Esophagus squamous epithelium (tissue), 5 donors: ENCODE data around the gene IL17RD. TPM values are rescaled to one million over a fixed set of nuclear protein-coding genes. Genes with fewer than 3 reads are reported as not detected.

Experiments used
- DNase-seq: peaks from one replicate; lab custom pipeline; 2025; lab: John Stamatoyannopoulos, UW
- H3K27ac ChIP-seq, 4 donors: fragments of 200-600 bp; sonication (generic); one replicate each; pipeline ENCODE4 v1.5.1; 2016 to 2019; ENCODE audit warnings: mild to moderate bottlenecking in 1 of 4
- H3K27me3 ChIP-seq, 4 donors: fragments of 200-600 bp; sonication (generic); 1 replicate in 3 of 4; 2 replicates in 1 of 4; pipeline versions ENCODE4 v1.5.1 to v1.6.0; 2017 to 2021; ENCODE audit warnings: antibody characterized with exemption in 1 of 4
- H3K36me3 ChIP-seq, 3 donors: fragments of 200-600 bp; sonication (generic); one replicate each; pipeline ENCODE4 v1.5.1; 2016 to 2019
- H3K4me1 ChIP-seq, 3 donors: fragments of 200-600 bp; sonication (generic); one replicate each; pipeline ENCODE4 v1.5.1; 2017 to 2019
- H3K4me3 ChIP-seq, 4 donors: fragments of 200-600 bp; sonication (generic); 1 replicate in 3 of 4; 2 replicates in 1 of 4; pipeline ENCODE4 v1.5.1; 2016 to 2019; ENCODE audit warnings: mild to moderate bottlenecking in 2 of 4, moderate library complexity in 1 of 4
- H3K9me3 ChIP-seq, 3 donors: fragments of 200-600 bp; sonication (generic); one replicate each; pipeline ENCODE4 v1.5.1; 2016 to 2019
- POLR2A ChIP-seq, 4 donors: fragments of 450-650 bp; IDR thresholded peaks; one replicate each; pipeline ENCODE4 v1.6.1; 2017; ENCODE audit warnings: antibody characterized with exemption in 4 of 4, mild to moderate bottlenecking in 4 of 4, moderate library complexity in 3 of 4
- WGBS, 2 donors: methylation state at CpG; one replicate each; pipeline ENCODE4 v1.1.5; 2018; 5-methylcytosine and 5-hydroxymethylcytosine counted together
- intact Hi-C: fragments of 100-400 bp; cut with DNase I; formaldehyde crosslinking; loops from one replicate; pipeline ENCODE4 v1.15.0; 2022
- total RNA-seq, 4 donors: library from RNA; depleted of rRNA; stranded (reverse); fragments of >200 nt; gene quantifications; one replicate each; pipeline ENCODE4 v1.1.0, GENCODE V29; 2016
- TF ChIP-seq, protein P1 (sequence below), 6 experiments: fragments of 450-650 bp in 4 of 6; fragments of 200-600 bp in 2 of 6; sonication (generic) in 2 of 6; IDR thresholded peaks; one replicate each; pipeline ENCODE4 v1.5.1; 2016 to 2019; ENCODE audit warnings: antibody characterized with exemption in 6 of 6, mild to moderate bottlenecking in 4 of 6, moderate library complexity in 4 of 6
- donor health status: DM: yes; HTN: yes; CAD: no.

The IL17RD gene
- total RNA-seq, 4 donors from 2014 or later, result 4.4 to 10.4 (median 5.1) TPM

DNA sequence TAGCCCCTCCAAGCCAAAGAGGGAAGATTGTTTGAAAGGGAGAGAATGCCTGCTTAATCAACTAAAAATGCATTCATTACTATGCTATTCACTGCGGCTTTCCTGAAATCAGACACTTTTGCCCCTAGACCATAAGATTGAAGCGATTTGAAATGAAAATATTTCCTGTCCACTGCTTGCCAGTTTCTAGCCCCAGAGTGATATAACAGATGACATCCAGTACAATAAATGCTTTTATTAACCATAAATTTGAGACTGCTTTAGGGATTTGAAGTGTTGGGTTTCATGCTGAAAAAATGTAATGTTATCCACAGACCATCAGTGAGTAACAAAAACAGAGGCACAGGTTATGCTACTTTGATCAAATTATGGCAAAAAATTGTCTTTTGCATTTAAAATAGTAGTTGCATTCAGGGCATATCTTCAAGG lies 14.1 kb downstream of the IL17RD start:
- Histone ChIP-seq H3K4me3 (no peak overlapping the region), H3K9me3 (no peaks in the 10 kb centered on the region), H3K27ac (peak overlapping the region in 1 of 4 donors; percentile 14), H3K27me3 (no peaks in the 10 kb centered on the region), H3K36me3 (no peaks in the 10 kb centered on the region), H3K4me1 (peaks cover 5 to 33% (median 6%) of the 10 kb centered on the region in 3 donors)
- DNase-seq, result no peak
- TF ChIP-seq, protein P1, sequence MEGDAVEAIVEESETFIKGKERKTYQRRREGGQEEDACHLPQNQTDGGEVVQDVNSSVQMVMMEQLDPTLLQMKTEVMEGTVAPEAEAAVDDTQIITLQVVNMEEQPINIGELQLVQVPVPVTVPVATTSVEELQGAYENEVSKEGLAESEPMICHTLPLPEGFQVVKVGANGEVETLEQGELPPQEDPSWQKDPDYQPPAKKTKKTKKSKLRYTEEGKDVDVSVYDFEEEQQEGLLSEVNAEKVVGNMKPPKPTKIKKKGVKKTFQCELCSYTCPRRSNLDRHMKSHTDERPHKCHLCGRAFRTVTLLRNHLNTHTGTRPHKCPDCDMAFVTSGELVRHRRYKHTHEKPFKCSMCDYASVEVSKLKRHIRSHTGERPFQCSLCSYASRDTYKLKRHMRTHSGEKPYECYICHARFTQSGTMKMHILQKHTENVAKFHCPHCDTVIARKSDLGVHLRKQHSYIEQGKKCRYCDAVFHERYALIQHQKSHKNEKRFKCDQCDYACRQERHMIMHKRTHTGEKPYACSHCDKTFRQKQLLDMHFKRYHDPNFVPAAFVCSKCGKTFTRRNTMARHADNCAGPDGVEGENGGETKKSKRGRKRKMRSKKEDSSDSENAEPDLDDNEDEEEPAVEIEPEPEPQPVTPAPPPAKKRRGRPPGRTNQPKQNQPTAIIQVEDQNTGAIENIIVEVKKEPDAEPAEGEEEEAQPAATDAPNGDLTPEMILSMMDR (IDR thresholded peaks at IDR 0.05), result no peak
- no peak for TF ChIP-seq POLR2A (IDR thresholded peaks at IDR 0.05)
- WGBS, 2 donors, result 58 to 83% methylated on average over 2 of the region's 2 CpGs
- intact Hi-C loops, result loop anchor here (10.0 kb wide), 1 partner anchor 156 kb away; no protein-coding TSS in a partner anchor

DNA sequence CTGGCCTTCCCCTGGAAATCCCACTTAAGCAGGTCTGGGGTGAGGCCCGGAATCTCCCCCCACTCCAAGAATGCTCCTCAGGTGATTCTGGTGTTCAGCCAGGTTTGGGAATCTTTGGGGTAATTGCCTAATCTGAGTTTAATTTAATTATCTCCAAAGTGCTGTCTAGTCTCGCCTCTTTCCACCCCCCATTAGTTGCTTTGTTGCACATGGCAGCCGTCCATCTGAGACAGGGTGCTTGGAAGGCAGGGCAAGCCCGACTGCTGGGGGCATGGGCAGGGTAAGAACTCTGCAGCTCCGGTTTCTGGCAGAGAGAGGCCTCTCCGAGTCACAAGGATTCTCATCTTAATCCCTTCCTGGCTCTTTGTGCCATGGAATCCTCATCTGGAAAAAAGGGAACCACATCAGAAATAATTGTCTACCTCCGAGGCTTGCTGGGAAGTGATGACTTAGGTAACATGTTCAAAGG lies 15.0 kb downstream of the IL17RD start:
- TF ChIP-seq, protein P1 (IDR thresholded peaks at IDR 0.05), result no peak
- no peak for TF ChIP-seq POLR2A (IDR thresholded peaks at IDR 0.05)
- 29 to 33% methylated on average over 2 to 7 of the region's 7 CpGs for WGBS, 2 donors

DNA sequence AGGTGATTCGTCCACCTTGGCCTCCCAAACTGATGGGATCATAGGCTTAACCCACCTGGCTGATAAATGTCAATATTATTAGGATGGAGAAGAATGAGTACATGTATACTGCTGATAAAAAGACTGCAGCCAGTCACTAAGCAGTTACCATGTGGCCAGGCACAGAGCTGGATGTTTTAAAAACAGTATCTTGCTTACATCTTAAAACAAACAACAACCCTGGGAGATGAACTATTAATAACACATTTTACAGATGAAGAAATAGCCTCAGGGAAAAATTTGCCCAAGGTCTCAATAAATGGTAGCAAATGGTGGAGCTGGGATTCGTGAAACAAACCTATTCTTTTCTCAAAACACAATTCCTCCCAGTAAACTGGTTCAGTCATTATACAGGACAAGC lies 18.1 kb downstream of the IL17RD start:
- Histone ChIP-seq H3K36me3 (no peaks in the 10 kb centered on the region), H3K4me1 (peaks cover 5 to 25% (median 6%) of the 10 kb centered on the region in 3 donors), H3K27ac (no peak overlapping the region), H3K4me3 (no peak overlapping the region), H3K9me3 (no peaks in the 10 kb centered on the region), H3K27me3 (no peaks in the 10 kb centered on the region)
- 61 to 88% methylated on average over 1 to 2 of the region's 2 CpGs for WGBS, 2 donors
- TF ChIP-seq, protein P1 (IDR thresholded peaks at IDR 0.05), result no peak
- TF ChIP-seq POLR2A (IDR thresholded peaks at IDR 0.05), result no peak
- intact Hi-C loops, result no loop called here
- no peak for DNase-seq

More for the DNA sequence above, 15.0 kb downstream of the IL17RD start:
- Histone ChIP-seq H3K27me3 (no peaks in the 10 kb centered on the region), H3K4me1 (peaks cover 5 to 29% (median 6%) of the 10 kb centered on the region in 3 donors), H3K9me3 (no peaks in the 10 kb centered on the region), H3K4me3 (no peak overlapping the region), H3K27ac (peak overlapping the region in 1 of 4 donors; percentile 14), H3K36me3 (no peaks in the 10 kb centered on the region)
- intact Hi-C loops, result loop anchor here (10.0 kb wide), 1 partner anchor 155 kb away; no protein-coding TSS in a partner anchor
- no peak for DNase-seq

DNA sequence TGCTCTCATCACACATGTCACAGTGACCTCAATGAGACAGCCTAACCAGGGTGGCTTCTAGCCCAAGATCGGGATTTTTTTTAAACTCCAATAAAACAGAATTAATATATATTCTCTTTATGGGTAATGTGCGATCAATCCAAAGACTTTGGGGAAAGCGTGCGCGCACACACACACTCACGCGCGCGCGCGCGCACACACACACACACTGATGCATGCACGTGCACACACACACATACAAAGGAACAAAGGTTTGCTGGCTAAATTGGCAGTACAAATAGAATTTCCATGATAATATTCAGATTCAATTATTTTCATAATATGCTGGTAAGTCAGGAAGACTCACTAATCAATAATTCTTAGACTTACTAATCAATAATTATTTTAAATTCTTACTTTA lies 19.3 kb downstream of the IL17RD start:
- Histone ChIP-seq H3K36me3 (no peaks in the 10 kb centered on the region), H3K27me3 (no peaks in the 10 kb centered on the region), H3K4me3 (no peak overlapping the region), H3K4me1 (peaks cover 5 to 13% (median 6%) of the 10 kb centered on the region in 3 donors), H3K27ac (no peak overlapping the region), H3K9me3 (no peaks in the 10 kb centered on the region)
- intact Hi-C loops, result no loop called here
- WGBS, 2 donors, result 87 to 98% methylated on average over 13 of the region's 13 CpGs
- no peak for DNase-seq
- no peak for TF ChIP-seq POLR2A (IDR thresholded peaks at IDR 0.05)
- TF ChIP-seq, protein P1 (IDR thresholded peaks at IDR 0.05), result no peak

DNA sequence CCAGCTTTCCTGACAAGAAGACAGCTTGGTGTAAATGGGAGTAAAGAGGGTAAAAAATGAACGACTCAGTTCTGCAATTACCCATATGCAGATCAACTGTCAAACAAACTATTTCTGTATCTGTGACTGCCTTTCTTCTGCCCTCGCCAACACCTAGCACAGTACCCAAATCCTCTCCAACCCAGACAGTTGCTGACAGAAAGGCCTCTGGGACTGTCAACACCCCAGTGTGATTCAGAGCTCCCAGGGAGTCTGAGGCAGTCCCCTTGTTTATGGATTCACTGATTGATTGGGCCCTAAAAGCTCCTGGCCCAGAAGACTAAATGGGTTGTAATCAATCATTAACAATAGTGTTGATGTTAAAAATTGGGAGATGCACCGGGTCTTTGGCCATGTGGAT lies 20.2 kb downstream of the IL17RD start:
- no peaks in the 10 kb centered on the region for H3K27me3 ChIP-seq
- TF ChIP-seq POLR2A (IDR thresholded peaks at IDR 0.05), result no peak
- TF ChIP-seq, protein P1 (IDR thresholded peaks at IDR 0.05), result no peak
- intact Hi-C loops, result no loop called here
- WGBS, 2 donors, result 50 to 80% methylated on average over 3 of the region's 3 CpGs
- H3K27ac ChIP-seq, result no peak overlapping the region
- H3K4me1 ChIP-seq, result peaks cover under 1 to 4% (median 2%) of the 10 kb centered on the region in 3 donors
- H3K36me3 ChIP-seq, result no peaks in the 10 kb centered on the region
- no peak overlapping the region for H3K4me3 ChIP-seq
- DNase-seq, result no peak
- no peaks in the 10 kb centered on the region for H3K9me3 ChIP-seq
